ENCODE results near the gene RABEP1.

DNA sequence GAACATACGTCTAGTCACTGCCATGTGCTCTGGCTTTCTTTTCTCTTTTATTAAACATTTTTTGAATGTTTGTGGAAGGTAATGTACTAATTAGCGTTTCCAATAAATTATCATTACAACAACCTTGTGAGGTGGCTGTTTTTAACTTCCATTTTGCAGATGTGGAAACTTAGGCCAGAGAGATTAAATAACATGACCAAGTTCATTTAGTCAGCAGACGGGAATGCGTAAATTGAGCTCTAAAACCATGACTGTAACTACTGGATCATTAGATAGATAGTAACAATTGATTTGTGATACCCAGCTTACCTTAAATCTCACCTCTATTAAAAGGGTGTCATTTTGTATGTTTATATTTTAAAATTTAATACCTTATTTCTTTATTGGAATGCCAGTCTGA is 49.4 kb downstream of the RABEP1 start:
- TF ChIP-seq, protein P1, sequence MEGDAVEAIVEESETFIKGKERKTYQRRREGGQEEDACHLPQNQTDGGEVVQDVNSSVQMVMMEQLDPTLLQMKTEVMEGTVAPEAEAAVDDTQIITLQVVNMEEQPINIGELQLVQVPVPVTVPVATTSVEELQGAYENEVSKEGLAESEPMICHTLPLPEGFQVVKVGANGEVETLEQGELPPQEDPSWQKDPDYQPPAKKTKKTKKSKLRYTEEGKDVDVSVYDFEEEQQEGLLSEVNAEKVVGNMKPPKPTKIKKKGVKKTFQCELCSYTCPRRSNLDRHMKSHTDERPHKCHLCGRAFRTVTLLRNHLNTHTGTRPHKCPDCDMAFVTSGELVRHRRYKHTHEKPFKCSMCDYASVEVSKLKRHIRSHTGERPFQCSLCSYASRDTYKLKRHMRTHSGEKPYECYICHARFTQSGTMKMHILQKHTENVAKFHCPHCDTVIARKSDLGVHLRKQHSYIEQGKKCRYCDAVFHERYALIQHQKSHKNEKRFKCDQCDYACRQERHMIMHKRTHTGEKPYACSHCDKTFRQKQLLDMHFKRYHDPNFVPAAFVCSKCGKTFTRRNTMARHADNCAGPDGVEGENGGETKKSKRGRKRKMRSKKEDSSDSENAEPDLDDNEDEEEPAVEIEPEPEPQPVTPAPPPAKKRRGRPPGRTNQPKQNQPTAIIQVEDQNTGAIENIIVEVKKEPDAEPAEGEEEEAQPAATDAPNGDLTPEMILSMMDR (IDR thresholded peaks at IDR 0.05; ENCODE audit: poor library complexity), result no peak
- no peak for TF ChIP-seq EZH2 (IDR thresholded peaks at IDR 0.05; ENCODE audit: borderline replicate concordance)
- no peak for TF ChIP-seq EZH2phosphoT487 (IDR thresholded peaks at IDR 0.05; ENCODE audit: low read depth, severe bottlenecking, unreplicated experiment)
